AG09319 (cell line): ENCODE results near the gene PRKCG.
"Not testable (repeated sequence)": the region's sequence is repeated elsewhere in the genome, so short reads cannot be mapped to it uniquely, and the experiment has no call there.

Source experiments
- DNase-seq: peaks from one replicate; pipeline ENCODE4 v3.0.0-alpha.2; 2010; ENCODE audit warnings: low read depth; ENCODE audit errors: extremely low read depth
- TF ChIP-seq, protein P1 (sequence below): IDR thresholded peaks from 2 replicates; pipeline ENCODE4 v1.5.1; 2011; ENCODE audit warnings: low read depth, mild to moderate bottlenecking, inconsistent platforms, low read length, moderate library complexity

PRKCG gene

DNA sequence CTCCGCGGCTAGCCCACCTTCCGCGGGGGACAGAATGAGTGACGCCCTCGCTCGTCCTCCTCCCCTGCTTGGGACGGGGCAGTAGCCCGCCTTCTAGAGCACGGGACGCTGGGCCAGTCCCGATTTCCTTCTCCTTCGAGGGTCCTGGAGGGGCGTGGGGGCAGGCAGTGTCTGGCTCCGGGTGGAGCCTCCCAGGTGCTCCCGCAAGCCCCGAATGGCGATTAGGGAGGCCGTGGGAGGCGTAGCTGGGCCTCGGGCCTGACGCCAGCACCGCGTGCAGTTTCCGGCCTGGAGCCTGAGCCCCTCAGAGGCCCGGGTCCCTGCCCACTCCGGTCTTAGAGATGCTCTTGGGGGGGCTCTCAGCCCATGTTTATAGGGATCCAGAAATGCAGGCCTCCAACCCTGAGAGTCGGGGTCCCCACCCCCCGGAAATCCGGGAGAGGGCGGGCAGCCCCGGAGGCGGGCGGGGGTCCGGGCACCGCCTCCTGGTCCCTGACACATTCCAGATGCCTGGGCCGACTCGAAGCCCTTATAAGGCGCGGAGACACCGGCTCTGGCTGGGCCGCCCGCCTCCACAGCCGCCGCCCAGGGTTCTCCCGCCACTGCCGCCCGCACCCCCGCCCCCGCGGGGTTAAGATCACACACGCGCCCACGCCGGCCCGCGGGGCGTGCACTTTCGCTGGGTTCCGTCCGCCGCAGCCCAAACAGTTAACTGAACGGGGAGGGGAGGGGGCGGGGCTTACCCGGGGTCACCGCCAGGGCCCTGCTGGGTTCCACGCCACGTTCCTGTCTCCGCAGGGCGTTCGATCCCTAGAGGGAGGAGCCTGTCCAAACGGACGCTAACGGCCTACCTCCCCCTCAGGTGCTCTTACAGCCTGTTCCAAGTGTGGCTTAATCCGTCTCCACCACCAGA, 12.8 kb upstream of the PRKCG start:
- DNase-seq: peak; percentile 78
- TF ChIP-seq, protein P1, sequence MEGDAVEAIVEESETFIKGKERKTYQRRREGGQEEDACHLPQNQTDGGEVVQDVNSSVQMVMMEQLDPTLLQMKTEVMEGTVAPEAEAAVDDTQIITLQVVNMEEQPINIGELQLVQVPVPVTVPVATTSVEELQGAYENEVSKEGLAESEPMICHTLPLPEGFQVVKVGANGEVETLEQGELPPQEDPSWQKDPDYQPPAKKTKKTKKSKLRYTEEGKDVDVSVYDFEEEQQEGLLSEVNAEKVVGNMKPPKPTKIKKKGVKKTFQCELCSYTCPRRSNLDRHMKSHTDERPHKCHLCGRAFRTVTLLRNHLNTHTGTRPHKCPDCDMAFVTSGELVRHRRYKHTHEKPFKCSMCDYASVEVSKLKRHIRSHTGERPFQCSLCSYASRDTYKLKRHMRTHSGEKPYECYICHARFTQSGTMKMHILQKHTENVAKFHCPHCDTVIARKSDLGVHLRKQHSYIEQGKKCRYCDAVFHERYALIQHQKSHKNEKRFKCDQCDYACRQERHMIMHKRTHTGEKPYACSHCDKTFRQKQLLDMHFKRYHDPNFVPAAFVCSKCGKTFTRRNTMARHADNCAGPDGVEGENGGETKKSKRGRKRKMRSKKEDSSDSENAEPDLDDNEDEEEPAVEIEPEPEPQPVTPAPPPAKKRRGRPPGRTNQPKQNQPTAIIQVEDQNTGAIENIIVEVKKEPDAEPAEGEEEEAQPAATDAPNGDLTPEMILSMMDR: no peak; the same call in 1 of the 2 replicates

DNA sequence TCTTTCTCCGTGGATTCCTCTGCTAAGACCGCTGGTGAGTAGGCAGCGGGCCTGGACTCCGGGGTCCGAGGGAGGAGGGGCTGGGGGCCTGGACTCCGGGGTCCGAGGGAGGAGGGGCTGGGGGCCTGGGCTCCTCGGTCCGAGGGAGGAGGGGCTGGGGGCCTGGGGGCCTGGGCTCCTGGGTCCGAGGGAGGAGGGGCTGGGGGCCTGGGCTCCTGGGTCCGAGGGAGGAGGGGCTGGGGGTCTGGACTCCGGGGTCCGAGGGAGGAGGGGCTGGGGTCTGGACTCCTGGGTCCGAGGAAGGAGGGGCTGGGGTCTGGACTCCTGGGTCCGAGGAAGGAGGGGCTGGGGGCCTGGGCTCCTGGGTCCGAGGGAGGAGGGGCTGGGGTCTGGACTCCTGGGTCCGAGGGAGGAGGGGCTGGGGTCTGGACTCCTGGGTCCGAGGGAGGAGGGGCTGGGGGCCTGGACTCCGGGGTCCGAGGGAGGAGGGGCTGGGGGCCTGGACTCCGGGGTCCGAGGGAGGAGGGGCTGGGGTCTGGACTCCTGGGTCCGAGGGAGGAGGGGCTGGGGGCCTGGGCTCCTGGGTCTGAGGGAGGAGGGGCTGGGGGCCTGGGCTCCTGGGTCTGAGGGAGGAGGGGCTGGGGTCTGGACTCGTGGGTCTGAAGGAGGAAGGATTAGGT, 12.1 kb upstream of the PRKCG start:
- not testable (repeated sequence) for DNase-seq

DNA sequence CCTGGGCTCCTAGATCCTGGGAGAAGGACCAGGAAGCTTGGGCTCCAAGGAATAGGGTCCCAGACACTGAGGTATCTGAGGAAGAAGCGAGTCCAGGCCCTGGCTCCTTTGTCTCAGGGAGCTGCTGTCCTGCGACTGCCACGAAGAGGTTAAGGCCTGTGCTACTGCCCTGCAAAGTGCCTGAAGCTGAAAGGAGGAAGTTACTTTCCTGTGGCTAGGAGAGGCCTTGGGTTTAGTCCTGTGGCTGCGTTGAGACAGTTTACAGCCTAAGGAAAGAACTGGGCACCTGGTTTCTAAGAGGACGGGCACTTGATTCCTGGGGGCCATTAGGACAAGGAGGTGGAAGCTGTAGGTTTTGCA, 11.5 kb upstream of the PRKCG start:
- TF ChIP-seq, protein P1: no peak
- DNase-seq: no peak

DNA sequence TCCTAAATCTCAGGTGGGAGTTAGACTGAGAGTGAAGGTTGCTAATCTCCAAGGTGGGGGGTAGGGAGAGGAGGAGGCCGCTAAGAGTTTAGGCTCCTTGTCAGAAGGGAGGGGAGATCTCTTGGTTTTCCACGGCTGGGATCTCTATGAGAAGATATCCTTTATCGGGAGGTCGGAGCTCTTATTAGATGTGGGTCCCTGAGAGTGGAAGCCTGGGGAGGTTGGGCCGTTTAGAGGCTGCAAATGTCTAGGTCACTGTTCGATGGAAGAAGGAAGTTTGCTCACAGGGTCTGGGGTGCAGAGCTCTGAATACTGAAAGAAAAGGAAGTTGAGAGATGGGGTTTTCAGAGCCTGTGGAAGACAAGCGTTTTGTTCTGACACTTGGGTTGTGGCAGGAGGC, 10.5 kb upstream of the PRKCG start:
- TF ChIP-seq, protein P1: no peak
- DNase-seq: no peak

DNA sequence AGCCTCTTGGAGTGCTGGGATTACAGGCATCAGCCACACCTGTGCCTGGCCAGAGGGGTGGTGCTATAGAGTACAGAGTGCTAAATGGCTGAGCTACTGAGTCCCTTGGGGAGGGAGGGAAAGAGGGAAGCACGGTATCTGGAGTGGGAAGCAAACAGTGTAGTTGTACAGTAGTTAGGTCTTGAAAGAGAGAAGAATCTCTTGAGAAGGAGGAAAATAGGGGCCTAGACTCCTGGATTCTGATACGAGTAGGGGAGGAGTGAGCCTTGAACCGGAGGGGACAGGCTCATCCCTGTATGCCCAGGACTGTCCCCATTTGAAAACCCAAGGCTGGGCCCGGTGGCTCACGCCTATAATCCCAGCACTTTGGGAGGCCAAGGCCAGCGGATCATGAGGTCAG, 9.2 kb upstream of the PRKCG start:
- TF ChIP-seq, protein P1: no peak
- DNase-seq: no peak

DNA sequence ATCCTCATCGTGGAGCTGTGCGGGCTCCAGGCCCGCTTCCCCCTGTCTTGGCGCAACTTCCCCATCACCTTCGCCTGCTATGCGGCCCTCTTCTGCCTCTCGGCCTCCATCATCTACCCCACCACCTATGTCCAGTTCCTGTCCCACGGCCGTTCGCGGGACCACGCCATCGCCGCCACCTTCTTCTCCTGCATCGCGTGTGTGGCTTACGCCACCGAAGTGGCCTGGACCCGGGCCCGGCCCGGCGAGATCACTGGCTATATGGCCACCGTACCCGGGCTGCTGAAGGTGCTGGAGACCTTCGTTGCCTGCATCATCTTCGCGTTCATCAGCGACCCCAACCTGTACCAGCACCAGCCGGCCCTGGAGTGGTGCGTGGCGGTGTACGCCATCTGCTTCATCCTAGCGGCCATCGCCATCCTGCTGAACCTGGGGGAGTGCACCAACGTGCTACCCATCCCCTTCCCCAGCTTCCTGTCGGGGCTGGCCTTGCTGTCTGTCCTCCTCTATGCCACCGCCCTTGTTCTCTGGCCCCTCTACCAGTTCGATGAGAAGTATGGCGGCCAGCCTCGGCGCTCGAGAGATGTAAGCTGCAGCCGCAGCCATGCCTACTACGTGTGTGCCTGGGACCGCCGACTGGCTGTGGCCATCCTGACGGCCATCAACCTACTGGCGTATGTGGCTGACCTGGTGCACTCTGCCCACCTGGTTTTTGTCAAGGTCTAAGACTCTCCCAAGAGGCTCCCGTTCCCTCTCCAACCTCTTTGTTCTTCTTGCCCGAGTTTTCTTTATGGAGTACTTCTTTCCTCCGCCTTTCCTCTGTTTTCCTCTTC, 8.0 kb upstream of the PRKCG start:
- no peak for DNase-seq
- TF ChIP-seq, protein P1: no peak

DNA sequence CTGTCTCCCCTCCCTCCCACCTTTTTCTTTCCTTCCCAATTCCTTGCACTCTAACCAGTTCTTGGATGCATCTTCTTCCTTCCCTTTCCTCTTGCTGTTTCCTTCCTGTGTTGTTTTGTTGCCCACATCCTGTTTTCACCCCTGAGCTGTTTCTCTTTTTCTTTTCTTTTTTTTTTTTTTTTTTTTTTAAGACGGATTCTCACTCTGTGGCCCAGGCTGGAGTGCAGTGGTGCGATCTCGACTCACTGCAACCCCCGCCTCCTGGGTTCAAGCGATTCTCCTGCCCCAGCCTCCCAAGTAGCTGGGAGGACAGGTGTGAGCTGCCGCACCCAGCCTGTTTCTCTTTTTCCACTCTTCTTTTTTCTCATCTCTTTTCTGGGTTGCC, 7.4 kb upstream of the PRKCG start:
- DNase-seq: no peak
- TF ChIP-seq, protein P1: no peak
